ENCODE data around the gene PPM1A.

The PPM1A gene

DNA sequence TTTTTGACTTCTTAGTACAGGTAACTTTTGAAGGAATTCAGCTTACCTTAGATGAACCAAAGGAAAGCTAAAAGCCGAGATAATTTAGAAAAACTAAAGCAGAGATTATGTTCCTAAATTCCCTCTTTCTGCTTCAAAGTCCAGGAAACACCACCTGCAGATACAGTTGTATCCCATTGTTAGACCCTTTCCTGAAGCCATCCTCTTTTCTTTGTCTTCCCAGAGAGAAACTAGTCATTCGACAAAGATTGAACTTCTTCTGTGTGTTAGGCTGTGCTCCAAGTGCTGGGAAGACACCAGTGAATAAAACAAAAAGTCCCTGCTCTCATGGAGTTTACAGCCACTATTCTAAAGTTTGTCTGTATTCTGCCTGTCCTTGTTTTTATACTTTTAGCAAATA, 29.3 kb downstream of the PPM1A start:
- ATAC-seq = no peak
- TF ChIP-seq CSRNP3 (CRISPR knock-in tag; IDR thresholded peaks at IDR 0.05) = no peak
- no peak for TF ChIP-seq RARB (CRISPR knock-in tag; IDR thresholded peaks at IDR 0.05)
- no peak for TF ChIP-seq OSR1 (CRISPR knock-in tag; IDR thresholded peaks at IDR 0.05)
- TF ChIP-seq, protein P1, sequence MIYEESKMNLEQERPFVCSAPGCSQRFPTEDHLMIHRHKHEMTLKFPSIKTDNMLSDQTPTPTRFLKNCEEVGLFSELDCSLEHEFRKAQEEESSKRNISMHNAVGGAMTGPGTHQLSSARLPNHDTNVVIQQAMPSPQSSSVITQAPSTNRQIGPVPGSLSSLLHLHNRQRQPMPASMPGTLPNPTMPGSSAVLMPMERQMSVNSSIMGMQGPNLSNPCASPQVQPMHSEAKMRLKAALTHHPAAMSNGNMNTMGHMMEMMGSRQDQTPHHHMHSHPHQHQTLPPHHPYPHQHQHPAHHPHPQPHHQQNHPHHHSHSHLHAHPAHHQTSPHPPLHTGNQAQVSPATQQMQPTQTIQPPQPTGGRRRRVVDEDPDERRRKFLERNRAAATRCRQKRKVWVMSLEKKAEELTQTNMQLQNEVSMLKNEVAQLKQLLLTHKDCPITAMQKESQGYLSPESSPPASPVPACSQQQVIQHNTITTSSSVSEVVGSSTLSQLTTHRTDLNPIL (CRISPR knock-in tag; IDR thresholded peaks at IDR 0.05; ENCODE audit: low read depth) = no peak
- no peak for TF ChIP-seq ARNTL (CRISPR knock-in tag; IDR thresholded peaks at IDR 0.05; ENCODE audit: borderline replicate concordance, low read depth)
- no peak for TF ChIP-seq POU6F1 (CRISPR knock-in tag; IDR thresholded peaks at IDR 0.05; ENCODE audit: borderline replicate concordance, low read depth)
- no peak for TF ChIP-seq ZNF70 (CRISPR knock-in tag; IDR thresholded peaks at IDR 0.05)
- TF ChIP-seq TSHZ2 (CRISPR knock-in tag; IDR thresholded peaks at IDR 0.05) = no peak
- no peak for TF ChIP-seq BACH2 (CRISPR knock-in tag; IDR thresholded peaks at IDR 0.05; ENCODE audit: borderline replicate concordance)
- no peak for TF ChIP-seq ZNF565 (CRISPR knock-in tag; conservative IDR thresholded peaks at IDR 0.05; ENCODE audit: low read depth)
- no peak for TF ChIP-seq ZFP30 (CRISPR knock-in tag; IDR thresholded peaks at IDR 0.05)
- TF ChIP-seq GLIS3 (CRISPR knock-in tag; IDR thresholded peaks at IDR 0.05) = no peak
- TF ChIP-seq ZFP3 (CRISPR knock-in tag; IDR thresholded peaks at IDR 0.05) = no peak
- no peak for TF ChIP-seq CSDC2 (CRISPR knock-in tag; IDR thresholded peaks at IDR 0.05)
- no peak for TF ChIP-seq TCF4 (CRISPR knock-in tag; IDR thresholded peaks at IDR 0.05; ENCODE audit: borderline replicate concordance)
- TF ChIP-seq PPARA (CRISPR knock-in tag; IDR thresholded peaks at IDR 0.05; ENCODE audit: borderline replicate concordance) = no peak
- no peak for TF ChIP-seq TOX (CRISPR knock-in tag; IDR thresholded peaks at IDR 0.05; ENCODE audit: borderline replicate concordance)

- ATAC-seq = no peak
- TF ChIP-seq ZNF8 (CRISPR knock-in tag; IDR thresholded peaks at IDR 0.05) = no peak
- TF ChIP-seq CSRNP3 (CRISPR knock-in tag; IDR thresholded peaks at IDR 0.05) = no peak
- TF ChIP-seq ZFP30 (CRISPR knock-in tag; IDR thresholded peaks at IDR 0.05) = no peak
- no peak for TF ChIP-seq ZFP3 (CRISPR knock-in tag; IDR thresholded peaks at IDR 0.05)
- TF ChIP-seq PPARA (CRISPR knock-in tag; IDR thresholded peaks at IDR 0.05; ENCODE audit: borderline replicate concordance) = no peak
- TF ChIP-seq SNAI2 (CRISPR knock-in tag; IDR thresholded peaks at IDR 0.05) = no peak
- TF ChIP-seq GLIS3 (CRISPR knock-in tag; IDR thresholded peaks at IDR 0.05) = no peak
- no peak for TF ChIP-seq TOX (CRISPR knock-in tag; IDR thresholded peaks at IDR 0.05; ENCODE audit: borderline replicate concordance)
- TF ChIP-seq POU6F1 (CRISPR knock-in tag; IDR thresholded peaks at IDR 0.05; ENCODE audit: borderline replicate concordance, low read depth) = no peak
- no peak for TF ChIP-seq RARB (CRISPR knock-in tag; IDR thresholded peaks at IDR 0.05)
- no peak for TF ChIP-seq TCF4 (CRISPR knock-in tag; IDR thresholded peaks at IDR 0.05; ENCODE audit: borderline replicate concordance)
- no peak for TF ChIP-seq PATZ1 (CRISPR knock-in tag; IDR thresholded peaks at IDR 0.05; ENCODE audit: borderline replicate concordance)
Measured at GRCh38 chr14:60287452-60287851, 38.4 kb downstream of the PPM1A start.

Measured in SK-N-SH treated with all-trans-retinoic acid at 6 μM for 48 hours (cell line).